M059J (cell line): ENCODE measurements around the gene MAP2K5. TPM values are rescaled to one million over a fixed set of nuclear protein-coding genes. Genes with fewer than 3 reads are reported as not detected.
"Not testable (repeated sequence)": the region's sequence is repeated elsewhere in the genome, so short reads cannot be mapped to it uniquely, and the experiment has no call there.

Source experiments
- DNase-seq: peaks from one replicate; pipeline ENCODE4 v3.0.0-alpha.2; 2012; ENCODE audit warnings: low read depth
- total RNA-seq: library from RNA; depleted of rRNA; stranded (reverse); fragments of >200 nt; shearing (Covaris generic); gene quantifications from 2 replicates; pipeline ENCODE4 v1.2.3, GENCODE V29; 2014

Gene MAP2K5
- total RNA-seq, 1 experiment from 2014 or later, result 5.5 TPM

GRCh38 chr15:67601073-67601472 lies 58.6 kb downstream of the MAP2K5 start:
- no peak for DNase-seq

GRCh38 chr15:67603063-67603462 lies 60.6 kb downstream of the MAP2K5 start:
- no peak for DNase-seq

- no peak for DNase-seq
Measured at GRCh38 chr15:67605871-67606270, 63.4 kb downstream of the MAP2K5 start.

GRCh38 chr15:67606742-67607141 lies 64.2 kb downstream of the MAP2K5 start:
- DNase-seq, result no peak

GRCh38 chr15:67607329-67607728 lies 64.8 kb downstream of the MAP2K5 start:
- DNase-seq, result no peak

GRCh38 chr15:67607959-67608637 lies 65.6 kb downstream of the MAP2K5 start:
- no peak for DNase-seq

GRCh38 chr15:67608638-67608959 lies 66.1 kb downstream of the MAP2K5 start:
- no peak for DNase-seq

GRCh38 chr15:67611370-67612369 lies 69.2 kb downstream of the MAP2K5 start:
- no peak for DNase-seq

- no peak for DNase-seq
Measured at GRCh38 chr15:67613211-67613610, 70.7 kb downstream of the MAP2K5 start.

- DNase-seq, result no peak
Measured at GRCh38 chr15:67613708-67614107, 71.2 kb downstream of the MAP2K5 start.

GRCh38 chr15:67615131-67615534 lies 72.6 kb downstream of the MAP2K5 start:
- peak; percentile 31 for DNase-seq

GRCh38 chr15:67618297-67618696 lies 75.8 kb downstream of the MAP2K5 start:
- no peak for DNase-seq

GRCh38 chr15:67622110-67622509 lies 79.6 kb downstream of the MAP2K5 start:
- no peak for DNase-seq

- DNase-seq, result no peak
Measured at GRCh38 chr15:67632261-67632660, 89.8 kb downstream of the MAP2K5 start.

GRCh38 chr15:67635950-67636349 lies 93.4 kb downstream of the MAP2K5 start:
- not testable (repeated sequence) for DNase-seq

- DNase-seq, result no peak
Measured at GRCh38 chr15:67639591-67639990, 97.1 kb downstream of the MAP2K5 start.

- no peak for DNase-seq
Measured at GRCh38 chr15:67641453-67641852, 99.0 kb downstream of the MAP2K5 start.

- DNase-seq, result no peak
Measured at GRCh38 chr15:67646847-67647246, 104.3 kb downstream of the MAP2K5 start.

GRCh38 chr15:67652586-67652985 lies 110.1 kb downstream of the MAP2K5 start:
- DNase-seq, result no peak

- DNase-seq, result no peak
Measured at GRCh38 chr15:67660446-67660845, 117.9 kb downstream of the MAP2K5 start.

- no peak for DNase-seq
Measured at GRCh38 chr15:67660874-67661606, 118.5 kb downstream of the MAP2K5 start.

GRCh38 chr15:67670647-67671305 lies 128.3 kb downstream of the MAP2K5 start:
- no peak for DNase-seq
